ENCODE results near the gene CLBA1.

DNA sequence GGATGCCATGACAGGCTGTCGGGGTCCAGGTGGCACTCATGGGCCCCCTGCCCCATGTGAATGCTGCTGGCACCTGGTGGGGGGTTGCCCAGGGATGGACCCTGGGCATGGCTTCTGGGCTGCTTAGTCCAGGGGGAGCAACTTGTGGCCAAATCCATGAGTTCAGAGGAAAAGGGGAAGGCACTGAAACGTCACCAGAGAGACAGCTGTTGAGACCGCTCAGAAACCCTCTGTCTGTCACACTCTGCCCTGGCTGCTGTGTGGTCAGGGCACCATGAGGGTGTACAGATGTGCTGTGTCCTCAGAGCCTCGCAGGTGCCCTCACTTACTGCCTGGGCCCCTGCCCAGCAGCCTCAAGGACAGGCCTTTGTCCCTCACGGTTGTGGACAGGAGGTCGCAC is 9.4 kb downstream of the CLBA1 start:
- TF ChIP-seq POLR2AphosphoS5 (IDR thresholded peaks at IDR 0.05; ENCODE audit: low read depth, low read length) (no peak), POLR2A (IDR thresholded peaks at IDR 0.05; ENCODE audit: low read depth, low read length) (no peak), TAF1 (IDR thresholded peaks at IDR 0.05; ENCODE audit: borderline replicate concordance, low read depth, low read length) (no peak)
